ENCODE measurements around the gene TANC1. TPM values are rescaled to one million over a fixed set of nuclear protein-coding genes. Genes with fewer than 3 reads are reported as not detected.

TANC1 gene
- total and polyA plus RNA-seq, 2 experiments from 2014 or later, result 8.2 to 12.1 TPM

GRCh38 chr2:158993030-158993429 lies 24.6 kb downstream of the TANC1 start:
- 95 to 99% methylated on average over 5 of the region's 5 CpGs for WGBS, 2 experiments (ENCODE audit: low coverage in 1 of 2, low lambda C conversion rate in 2 of 2, missing lambda C conversion rate in 2 of 2)
- no peak overlapping the region for H3K9ac ChIP-seq
- H3K4me1 ChIP-seq (ENCODE audit: insufficient read depth), result peaks cover 49% of the 10 kb centered on the region
- no peak for DNase-seq
- peak overlapping the region; percentile 54 for H3K4me2 ChIP-seq (ENCODE audit: unreplicated experiment)
- H3K79me2 ChIP-seq (ENCODE audit: insufficient read depth), result peaks cover 89% of the 10 kb centered on the region
- no peak overlapping the region for H3K4me3 ChIP-seq
- no peaks in the 10 kb centered on the region for H3K36me3 ChIP-seq (ENCODE audit: low read depth)
- no peaks in the 10 kb centered on the region for H3K9me3 ChIP-seq (ENCODE audit: low read depth)
- no peak overlapping the region for H2AFZ ChIP-seq
- in situ Hi-C loops (cut with MboI), result no loop called here
- no peak for TF ChIP-seq EZH2 (IDR thresholded peaks at IDR 0.05; ENCODE audit: insufficient read depth, poor library complexity, severe bottlenecking)
- TF ChIP-seq EZH2phosphoT487 (IDR thresholded peaks at IDR 0.05; ENCODE audit: insufficient read depth, low read depth), result no peak
- 0 out of 2 replicates have a peak, but pooled peaks cover 4% of the 10 kb centered on the region for H4K20me1 ChIP-seq (ENCODE audit: insufficient read depth)
- no peaks in the 10 kb centered on the region for H3K27me3 ChIP-seq (replicated peaks; ENCODE audit: insufficient read depth)
- H3K27ac ChIP-seq, result no peak overlapping the region
- H3F3A ChIP-seq (ENCODE audit: insufficient read depth), result peaks cover 14% of the 10 kb centered on the region
- no peaks in the 10 kb centered on the region for H3K9me2 ChIP-seq (ENCODE audit: insufficient read depth)

GRCh38 chr2:158993721-158994587 lies 25.5 kb downstream of the TANC1 start:
- Histone ChIP-seq H3K9ac (no peak overlapping the region), H3F3A (ENCODE audit: insufficient read depth) (peaks cover 14% of the 10 kb centered on the region), H3K4me2 (ENCODE audit: unreplicated experiment) (peak overlapping the region; percentile 54), H3K9me3 (ENCODE audit: low read depth) (no peaks in the 10 kb centered on the region), H3K4me1 (ENCODE audit: insufficient read depth) (peaks cover 51% of the 10 kb centered on the region), H4K20me1 (ENCODE audit: insufficient read depth) (0 out of 2 replicates have a peak, but pooled peaks cover 4% of the 10 kb centered on the region), H3K79me2 (ENCODE audit: insufficient read depth) (peaks cover 89% of the 10 kb centered on the region), H3K27me3 (replicated peaks; ENCODE audit: insufficient read depth) (no peaks in the 10 kb centered on the region), H2AFZ (no peak overlapping the region), H3K9me2 (ENCODE audit: insufficient read depth) (no peaks in the 10 kb centered on the region), H3K27ac (no peak overlapping the region), H3K4me3 (0 out of 2 replicates have a peak overlapping the region, but pooled peaks have one; percentile 22), H3K36me3 (ENCODE audit: low read depth) (no peaks in the 10 kb centered on the region)
- TF ChIP-seq EZH2phosphoT487 (IDR thresholded peaks at IDR 0.05; ENCODE audit: insufficient read depth, low read depth), result no peak
- no peak for TF ChIP-seq EZH2 (IDR thresholded peaks at IDR 0.05; ENCODE audit: insufficient read depth, poor library complexity, severe bottlenecking)
- DNase-seq, result peak; percentile 38
- in situ Hi-C loops (cut with MboI), result no loop called here
- WGBS, 2 experiments (ENCODE audit: low coverage in 1 of 2, low lambda C conversion rate in 2 of 2, missing lambda C conversion rate in 2 of 2), result 75 to 77% methylated on average over 4 of the region's 4 CpGs

GRCh38 chr2:158994920-158995676 lies 26.7 kb downstream of the TANC1 start:
- Histone ChIP-seq H2AFZ (no peak overlapping the region), H3K4me3 (no peak overlapping the region), H3K36me3 (ENCODE audit: low read depth) (no peaks in the 10 kb centered on the region), H3K4me2 (ENCODE audit: unreplicated experiment) (no peak overlapping the region), H4K20me1 (ENCODE audit: insufficient read depth) (0 out of 2 replicates have a peak, but pooled peaks cover 2% of the 10 kb centered on the region), H3K27me3 (replicated peaks; ENCODE audit: insufficient read depth) (no peaks in the 10 kb centered on the region), H3K9me3 (ENCODE audit: low read depth) (no peaks in the 10 kb centered on the region), H3K27ac (no peak overlapping the region), H3F3A (ENCODE audit: insufficient read depth) (peaks cover 16% of the 10 kb centered on the region), H3K4me1 (ENCODE audit: insufficient read depth) (peaks cover 56% of the 10 kb centered on the region), H3K9me2 (ENCODE audit: insufficient read depth) (no peaks in the 10 kb centered on the region), H3K9ac (no peak overlapping the region), H3K79me2 (ENCODE audit: insufficient read depth) (peaks cover 86% of the 10 kb centered on the region)
- DNase-seq, result no peak
- 87 to 90% methylated on average over 5 of the region's 5 CpGs for WGBS, 2 experiments (ENCODE audit: low coverage in 1 of 2, low lambda C conversion rate in 2 of 2, missing lambda C conversion rate in 2 of 2)
- in situ Hi-C loops (cut with MboI), result no loop called here
- no peak for TF ChIP-seq EZH2phosphoT487 (IDR thresholded peaks at IDR 0.05; ENCODE audit: insufficient read depth, low read depth)
- TF ChIP-seq EZH2 (IDR thresholded peaks at IDR 0.05; ENCODE audit: insufficient read depth, poor library complexity, severe bottlenecking), result no peak

GRCh38 chr2:158995677-158996049 lies 27.2 kb downstream of the TANC1 start:
- peaks cover 91% of the 10 kb centered on the region for H3K79me2 ChIP-seq (ENCODE audit: insufficient read depth)

More at GRCh38 chr2:158995677-158996049, 27.2 kb downstream of the TANC1 start:
- WGBS, 2 experiments (ENCODE audit: low coverage in 1 of 2, low lambda C conversion rate in 2 of 2, missing lambda C conversion rate in 2 of 2), result 49 to 62% methylated on average over 5 of the region's 5 CpGs
- no peaks in the 10 kb centered on the region for H4K20me1 ChIP-seq (ENCODE audit: insufficient read depth)
- in situ Hi-C loops (cut with MboI), result no loop called here
- no peak overlapping the region for H3K4me3 ChIP-seq
- no peak overlapping the region for H2AFZ ChIP-seq
- no peak overlapping the region for H3K27ac ChIP-seq
- no peaks in the 10 kb centered on the region for H3K27me3 ChIP-seq (replicated peaks; ENCODE audit: insufficient read depth)
- H3K9ac ChIP-seq, result no peak overlapping the region
- TF ChIP-seq EZH2phosphoT487 (IDR thresholded peaks at IDR 0.05; ENCODE audit: insufficient read depth, low read depth) (no peak), EZH2 (IDR thresholded peaks at IDR 0.05; ENCODE audit: insufficient read depth, poor library complexity, severe bottlenecking) (no peak)
- no peaks in the 10 kb centered on the region for H3K9me3 ChIP-seq (ENCODE audit: low read depth)
- H3K4me1 ChIP-seq (ENCODE audit: insufficient read depth), result peaks cover 50% of the 10 kb centered on the region
- H3K36me3 ChIP-seq (ENCODE audit: low read depth), result no peaks in the 10 kb centered on the region
- DNase-seq, result no peak
- H3K4me2 ChIP-seq (ENCODE audit: unreplicated experiment), result no peak overlapping the region
- peaks cover 10% of the 10 kb centered on the region; the same call in 1 of the 2 replicates for H3F3A ChIP-seq (ENCODE audit: insufficient read depth)
- H3K9me2 ChIP-seq (ENCODE audit: insufficient read depth), result no peaks in the 10 kb centered on the region

All from GM23248 (cell line).